Measurements from ENCODE around the gene SCD.

Gene SCD

DNA sequence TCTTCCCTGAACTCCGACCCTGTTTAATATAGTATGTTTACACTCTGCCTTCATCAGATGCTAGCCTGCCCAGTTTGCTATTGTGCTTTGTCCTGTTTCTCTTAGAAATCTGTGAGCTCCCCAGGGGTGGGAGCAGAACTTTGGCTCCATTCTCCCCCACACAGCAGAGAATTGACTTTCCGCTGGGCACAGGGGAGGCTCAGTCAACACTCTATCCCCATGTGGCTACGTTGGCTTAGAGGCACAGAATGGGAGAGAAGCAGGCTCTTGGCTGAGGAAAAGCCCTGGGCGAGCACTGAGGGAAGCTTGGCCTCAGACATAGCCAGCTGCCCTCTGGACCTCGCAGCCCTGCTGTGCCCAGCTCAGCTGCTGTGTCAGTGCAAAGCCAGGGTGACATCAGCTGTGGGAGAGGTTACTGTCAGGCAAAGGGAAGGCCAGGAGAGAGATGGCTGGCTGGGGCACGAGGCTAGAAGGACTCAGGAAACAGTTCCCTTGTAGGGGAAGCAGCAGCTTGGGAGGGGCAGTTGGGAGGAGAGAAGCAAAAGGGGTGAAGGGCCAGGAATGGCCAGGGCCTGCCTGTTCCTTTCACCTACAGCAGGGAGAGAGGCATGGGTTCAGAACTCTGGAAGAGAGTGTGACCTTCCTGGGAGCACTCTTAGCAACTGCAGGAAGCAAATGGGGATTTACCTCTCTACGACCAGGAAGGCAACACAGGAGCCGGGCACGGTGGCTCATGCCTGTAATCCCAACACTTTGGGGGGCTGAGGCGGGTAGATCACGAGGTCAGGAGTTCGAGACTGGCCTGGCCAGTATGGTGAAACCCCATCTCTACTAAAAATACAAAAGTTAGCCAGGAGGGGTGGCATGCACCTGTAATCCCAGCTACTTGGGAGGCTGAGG, 5.8 kb upstream of the SCD start:
- DNase-seq, result peak in 1 of 2 experiments; percentile 31

DNA sequence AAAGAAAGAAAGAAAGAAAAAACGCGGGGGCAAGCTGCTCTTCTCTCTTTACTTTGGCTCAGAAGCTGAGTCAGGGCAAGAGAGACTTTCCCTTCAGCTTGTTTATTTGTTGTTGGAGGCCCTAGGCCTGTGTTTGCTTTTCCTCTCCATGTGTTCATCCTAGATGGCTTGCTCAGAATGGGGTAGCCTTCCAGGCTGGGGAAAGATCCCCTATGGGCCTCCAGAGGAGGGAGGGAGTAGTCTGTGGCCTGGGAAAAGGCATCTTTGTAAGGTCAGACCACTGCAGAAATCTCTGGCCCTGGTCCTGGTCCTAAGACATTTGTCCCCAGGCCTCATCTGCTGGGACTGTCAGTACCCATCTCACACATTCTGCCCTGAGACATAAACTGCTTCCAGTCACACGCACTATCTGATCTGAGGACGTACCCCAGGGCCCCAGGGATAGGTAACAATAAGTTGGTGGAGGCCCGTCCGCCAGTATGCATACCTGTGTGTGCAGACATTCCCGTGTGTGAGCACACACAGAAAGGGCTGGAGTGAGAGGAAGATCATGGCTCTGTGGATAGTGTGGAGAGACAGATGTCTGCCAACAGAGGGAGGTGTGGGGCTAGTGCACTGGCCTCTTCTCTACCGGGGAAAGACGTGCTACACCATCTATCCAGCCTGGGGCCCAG, 4.9 kb upstream of the SCD start:
- peak; percentile 34 to 54 for DNase-seq

DNA sequence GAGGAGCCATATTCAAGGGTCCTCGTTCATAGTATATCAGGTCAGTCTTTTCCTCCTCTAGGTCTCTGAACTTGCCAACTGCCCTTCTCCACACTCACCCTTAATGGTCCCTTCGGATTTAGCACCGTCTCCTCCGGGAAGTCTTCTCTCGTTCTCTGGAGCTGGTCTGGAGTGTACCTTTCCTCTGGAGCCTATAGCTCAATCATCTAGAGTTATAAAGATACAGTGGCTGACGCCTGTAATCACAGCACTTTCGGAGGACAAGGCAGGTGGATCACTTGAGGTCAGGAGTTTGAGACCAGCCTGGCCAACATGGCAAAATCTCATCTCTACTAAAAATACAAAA, 4.4 kb upstream of the SCD start:
- no peak for DNase-seq

DNA sequence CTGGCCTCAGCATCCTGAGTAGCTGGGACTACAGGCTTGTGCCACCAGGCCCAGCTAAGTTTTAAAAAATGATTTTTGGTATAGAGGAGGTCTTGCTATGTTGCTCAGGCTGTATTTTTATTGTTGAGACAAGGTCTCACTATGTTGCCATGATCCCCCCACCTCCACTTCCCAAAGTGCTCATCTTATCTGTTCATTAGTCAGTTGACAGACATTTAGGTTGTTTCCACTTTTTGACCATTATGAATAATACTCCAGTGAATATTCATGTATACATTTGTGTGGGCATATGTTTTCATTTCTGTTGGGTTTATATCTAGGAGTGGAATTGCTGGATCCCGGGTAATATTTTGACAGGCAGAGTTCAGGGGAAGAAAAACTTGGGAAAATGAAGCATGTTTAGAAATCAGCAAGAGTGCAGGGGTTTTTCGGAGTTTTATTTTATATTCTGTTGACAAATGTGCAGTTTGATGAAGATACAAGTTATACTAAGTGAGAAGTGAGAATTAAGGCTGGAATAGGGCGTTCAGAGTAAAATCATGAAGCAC, 2.7 kb upstream of the SCD start:
- DNase-seq, result no peak

DNA sequence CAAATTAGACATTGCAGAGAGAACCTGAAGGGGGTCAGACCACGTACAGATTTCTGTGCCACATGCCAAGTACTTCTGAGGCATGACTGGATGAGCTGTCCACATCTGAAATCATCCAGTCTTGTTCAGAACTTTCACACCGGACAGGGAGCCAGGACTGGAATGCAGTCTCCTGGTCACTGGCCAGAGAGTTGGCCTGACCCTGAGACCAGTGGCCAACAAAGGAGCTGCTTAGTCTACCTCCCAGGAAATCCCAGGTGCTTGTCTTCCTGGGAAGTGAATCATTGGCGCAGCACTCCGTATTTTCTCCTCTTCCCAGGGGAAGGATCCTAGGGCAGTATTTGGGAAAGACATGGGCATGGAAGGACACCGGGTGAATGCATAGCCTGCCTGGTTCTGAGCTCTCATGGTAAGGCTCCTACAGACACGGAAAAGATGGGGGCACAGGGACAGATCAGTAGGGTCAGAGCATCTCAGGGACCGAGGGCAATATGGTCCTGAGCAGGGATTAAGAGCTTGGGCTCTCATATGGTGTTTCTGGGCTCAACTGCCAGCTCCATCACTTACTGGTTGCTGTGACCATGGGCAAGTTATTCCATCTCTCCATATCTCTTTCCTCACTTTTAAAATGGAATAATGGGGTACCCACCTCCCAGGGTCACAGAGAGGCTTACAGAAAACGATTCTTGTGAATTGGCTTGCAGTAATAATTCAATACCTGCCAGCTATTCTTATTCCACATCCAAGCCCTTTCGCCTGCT, 1.3 kb upstream of the SCD start:
- no peak for DNase-seq

DNA sequence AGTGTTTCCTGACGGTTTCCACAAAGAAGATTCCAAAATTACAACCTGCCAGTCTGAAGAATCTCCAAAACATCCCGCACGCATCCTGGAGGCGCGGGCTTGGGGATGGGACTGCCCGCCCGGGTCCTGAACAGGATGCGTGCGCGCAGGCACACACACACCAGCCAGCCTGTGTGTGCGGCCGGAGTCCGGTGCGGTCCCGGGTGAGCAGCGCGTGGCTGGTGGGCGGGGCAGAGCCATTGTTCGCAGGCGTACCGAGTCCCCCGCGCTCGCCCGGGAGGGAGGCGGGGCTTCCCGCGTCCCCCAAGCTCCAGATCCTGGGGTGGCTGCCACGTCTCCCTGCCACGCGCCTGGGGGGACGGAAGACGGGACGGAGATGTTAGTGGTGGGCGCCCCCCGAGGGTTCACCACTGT, 675 bp upstream of the SCD start:
- DNase-seq, result peak; percentile 19 to 30

DNA sequence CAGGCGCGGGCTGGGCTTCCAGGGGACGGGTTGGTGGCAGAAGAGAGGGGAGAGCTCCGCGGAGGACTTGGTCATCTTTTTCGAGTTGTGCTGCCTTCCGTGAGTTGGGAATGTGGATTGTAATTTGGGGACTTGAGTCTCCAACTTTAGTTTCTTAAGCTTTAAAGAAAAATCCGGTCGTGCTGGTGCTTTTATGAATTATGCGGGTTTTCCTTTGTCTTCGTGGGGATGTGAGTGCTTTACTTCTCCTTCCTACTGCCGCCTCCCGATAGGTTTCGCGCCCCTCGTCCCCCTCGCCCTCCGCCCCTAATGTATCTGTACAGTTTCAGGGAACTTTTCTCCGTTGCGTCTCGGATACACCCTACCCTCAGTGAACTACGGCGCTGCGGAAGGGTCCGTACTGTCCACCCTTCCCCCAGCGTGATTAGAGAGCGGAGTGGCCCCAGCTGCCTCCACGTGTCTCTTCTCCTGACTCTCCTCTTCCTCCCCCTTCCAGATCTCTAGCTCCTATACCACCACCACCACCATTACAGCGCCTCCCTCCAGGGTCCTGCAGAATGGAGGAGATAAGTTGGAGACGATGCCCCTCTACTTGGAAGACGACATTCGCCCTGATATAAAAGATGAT, 649 bp downstream of the SCD start:
- DNase-seq, result no peak

DNA sequence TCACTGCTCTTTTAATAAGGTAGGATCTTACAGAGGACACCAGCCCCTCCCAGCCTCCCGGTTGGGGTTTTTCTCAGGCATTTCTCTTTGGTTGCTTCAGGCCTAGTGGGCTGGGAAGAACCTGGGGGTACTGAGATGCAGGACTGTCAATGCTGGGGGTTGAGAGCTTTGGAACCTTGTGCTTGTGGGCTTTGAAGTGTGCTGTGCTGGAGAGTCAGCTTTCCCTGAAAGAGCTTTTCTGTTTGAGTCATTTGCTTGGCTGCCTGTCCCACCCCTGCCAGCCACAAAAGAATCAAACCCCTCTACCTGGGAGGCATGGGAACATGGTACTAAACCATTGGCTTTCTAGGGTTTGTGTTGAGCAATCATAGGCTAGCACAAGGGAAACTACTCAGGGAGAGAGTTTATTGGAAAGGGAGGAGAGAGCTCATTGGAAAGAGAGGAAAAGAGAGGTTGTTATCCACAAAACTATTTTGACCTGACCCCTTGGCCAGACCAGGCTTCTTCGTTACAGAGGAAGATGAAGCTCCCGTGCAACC, 1.4 kb downstream of the SCD start:
- no peak for DNase-seq

DNA sequence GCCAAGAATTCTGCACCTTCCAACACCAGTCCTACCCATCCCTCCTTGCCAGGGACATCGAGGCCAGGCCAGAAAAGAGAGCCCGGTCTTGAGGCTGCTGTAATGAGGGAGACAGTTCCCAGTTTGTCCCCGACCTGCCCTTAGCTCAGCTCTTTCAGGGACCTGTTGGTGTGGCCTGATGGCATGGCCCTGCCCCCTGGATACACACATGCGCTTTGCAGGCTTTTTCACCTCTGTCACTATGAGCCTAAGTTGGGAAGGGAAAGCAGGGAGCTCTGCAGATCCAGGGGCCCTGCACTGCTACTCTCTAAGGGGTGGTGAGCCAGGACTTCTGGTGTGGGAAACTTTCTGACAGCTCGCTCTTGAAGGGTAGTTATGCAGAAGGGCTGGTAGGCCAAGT, 2.1 kb downstream of the SCD start:
- no peak for DNase-seq

DNA sequence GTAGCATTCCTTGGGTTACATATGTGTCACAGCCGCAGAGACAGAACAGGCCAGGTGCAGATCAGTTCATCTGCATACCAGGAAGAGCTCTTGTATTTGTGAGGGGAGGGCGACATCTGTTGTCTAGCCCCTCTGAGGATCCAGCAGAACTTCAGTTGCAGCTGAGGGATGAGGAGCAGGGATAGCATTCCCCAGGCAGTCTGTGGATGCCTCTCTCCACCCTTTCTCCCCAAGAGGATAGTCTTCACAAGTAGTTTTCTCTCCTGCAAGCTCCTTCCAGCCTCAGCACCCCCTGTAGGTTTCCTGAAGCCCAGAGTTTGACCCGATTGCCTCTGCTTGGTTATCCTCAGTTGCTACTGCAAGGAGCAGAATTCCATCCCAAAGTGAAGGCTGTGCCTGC, 2.6 kb downstream of the SCD start:
- no peak for DNase-seq

DNA sequence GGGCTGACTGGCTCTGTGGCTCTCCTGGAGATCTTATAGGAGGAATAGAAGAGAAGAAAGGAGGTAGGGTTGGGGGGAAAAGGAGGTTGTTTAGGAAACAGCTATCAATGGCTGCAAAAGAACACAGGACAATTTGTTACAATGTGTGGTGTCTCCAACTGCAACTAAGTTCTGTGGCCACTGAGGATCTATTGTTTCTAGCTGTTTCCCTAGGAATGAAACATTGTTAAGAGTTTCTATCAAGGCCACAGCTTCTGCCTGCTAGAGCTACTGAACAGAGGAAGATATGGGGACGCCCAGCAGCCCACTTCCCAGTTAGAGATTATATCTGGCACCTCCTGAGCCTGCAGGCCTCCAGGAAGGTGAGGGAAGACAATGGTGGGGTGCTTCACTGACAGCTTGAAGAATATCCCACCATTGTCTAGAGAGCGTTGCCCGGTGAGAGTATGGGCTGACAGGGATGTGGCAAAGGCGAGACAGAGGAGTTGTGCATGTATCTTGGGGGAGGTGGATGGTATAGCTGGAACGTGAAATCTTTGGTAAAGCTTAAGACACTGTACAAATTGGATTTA, 4.0 kb downstream of the SCD start:
- no peak for DNase-seq

DNA sequence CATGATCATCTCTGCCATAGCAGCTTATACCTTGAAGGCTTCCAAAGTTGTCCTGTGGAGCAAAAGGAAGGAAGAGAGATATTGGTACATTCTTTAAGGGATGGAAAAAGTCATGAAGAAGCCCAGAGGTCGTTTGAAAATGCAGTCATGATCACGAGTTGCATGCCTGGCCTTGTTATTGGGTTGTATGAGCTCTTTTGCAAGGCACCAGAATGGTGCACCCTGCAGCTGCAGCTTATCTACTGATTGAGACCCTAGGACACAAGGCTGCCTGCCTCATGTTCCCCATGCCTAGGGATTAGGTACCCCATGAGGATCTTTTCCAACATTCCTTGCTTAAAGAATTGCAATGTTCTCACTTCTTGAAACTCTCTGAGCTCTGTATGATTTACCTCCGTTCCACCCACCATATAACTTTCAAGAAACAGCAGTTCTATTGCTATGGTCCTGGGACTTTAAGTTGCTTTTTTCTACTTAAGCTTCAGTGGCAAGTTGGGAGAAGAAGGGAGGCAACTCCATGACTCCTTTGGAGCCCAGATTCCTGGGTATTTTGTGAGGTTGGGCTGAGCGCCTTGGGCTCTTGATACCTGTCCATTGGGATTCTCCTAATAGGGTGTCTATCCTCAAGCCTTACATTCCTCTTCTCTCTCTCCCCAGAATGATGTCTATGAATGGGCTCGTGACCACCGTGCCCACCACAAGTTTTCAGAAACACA, 6.9 kb downstream of the SCD start:
- DNase-seq, result no peak

DNA sequence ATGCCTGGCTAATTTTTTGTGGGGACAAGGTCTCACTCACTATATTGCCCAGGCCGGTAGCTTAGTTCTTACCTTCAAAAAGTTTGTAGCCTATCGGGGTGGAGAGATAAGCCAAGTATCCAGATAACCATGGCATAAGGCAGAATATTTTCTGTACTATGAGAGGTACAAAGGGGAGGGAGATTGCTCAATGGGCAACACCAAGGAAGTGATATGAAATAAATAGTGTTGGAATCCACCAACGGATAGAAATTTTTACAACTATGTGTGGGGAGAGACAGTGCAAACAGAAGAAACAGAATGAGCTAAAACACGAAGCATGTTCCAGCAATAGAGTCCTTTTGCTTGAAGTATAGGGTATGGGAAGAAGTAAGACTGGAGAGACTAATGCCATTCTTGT, 8.1 kb downstream of the SCD start:
- no peak for DNase-seq

DNA sequence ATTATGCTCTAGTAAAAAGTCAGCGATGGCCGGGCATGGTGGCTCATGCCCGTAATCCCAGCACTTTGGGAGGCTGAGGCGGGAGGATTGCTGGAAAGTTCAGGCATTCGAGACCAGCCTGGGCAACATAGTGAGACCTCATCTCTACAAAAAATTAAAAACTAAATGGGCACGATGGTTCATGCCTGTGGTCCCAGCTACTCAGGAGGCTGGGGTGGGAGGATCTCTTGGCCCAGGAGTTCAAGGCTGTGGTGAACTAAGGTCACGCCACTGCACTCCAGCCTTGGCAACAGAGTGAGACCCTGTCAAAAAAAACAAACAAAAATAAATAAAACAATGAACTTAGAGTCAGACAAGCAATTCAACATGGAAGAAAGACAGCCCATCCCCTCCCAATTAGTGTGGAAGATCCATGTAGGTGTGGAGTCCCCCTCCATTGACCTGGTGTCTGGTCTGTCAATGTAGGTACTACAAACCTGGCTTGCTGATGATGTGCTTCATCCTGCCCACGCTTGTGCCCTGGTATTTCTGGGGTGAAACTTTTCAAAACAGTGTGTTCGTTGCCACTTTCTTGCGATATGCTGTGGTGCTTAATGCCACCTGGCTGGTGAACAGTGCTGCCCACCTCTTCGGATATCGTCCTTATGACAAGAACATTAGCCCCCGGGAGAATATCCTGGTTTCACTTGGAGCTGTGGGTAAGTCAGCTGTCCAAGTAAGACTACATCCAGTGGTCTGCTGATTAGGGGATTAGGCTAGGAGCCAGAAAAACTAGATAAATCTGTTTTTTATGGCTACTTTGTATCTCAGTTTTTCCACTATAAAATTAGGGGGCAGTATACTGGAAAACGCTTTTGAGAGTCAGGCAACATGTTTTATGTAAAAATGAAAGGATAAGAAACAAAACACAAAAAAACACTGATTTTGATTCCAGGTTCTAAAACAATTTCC, 9.3 kb downstream of the SCD start:
- DNase-seq, result no peak

DNA sequence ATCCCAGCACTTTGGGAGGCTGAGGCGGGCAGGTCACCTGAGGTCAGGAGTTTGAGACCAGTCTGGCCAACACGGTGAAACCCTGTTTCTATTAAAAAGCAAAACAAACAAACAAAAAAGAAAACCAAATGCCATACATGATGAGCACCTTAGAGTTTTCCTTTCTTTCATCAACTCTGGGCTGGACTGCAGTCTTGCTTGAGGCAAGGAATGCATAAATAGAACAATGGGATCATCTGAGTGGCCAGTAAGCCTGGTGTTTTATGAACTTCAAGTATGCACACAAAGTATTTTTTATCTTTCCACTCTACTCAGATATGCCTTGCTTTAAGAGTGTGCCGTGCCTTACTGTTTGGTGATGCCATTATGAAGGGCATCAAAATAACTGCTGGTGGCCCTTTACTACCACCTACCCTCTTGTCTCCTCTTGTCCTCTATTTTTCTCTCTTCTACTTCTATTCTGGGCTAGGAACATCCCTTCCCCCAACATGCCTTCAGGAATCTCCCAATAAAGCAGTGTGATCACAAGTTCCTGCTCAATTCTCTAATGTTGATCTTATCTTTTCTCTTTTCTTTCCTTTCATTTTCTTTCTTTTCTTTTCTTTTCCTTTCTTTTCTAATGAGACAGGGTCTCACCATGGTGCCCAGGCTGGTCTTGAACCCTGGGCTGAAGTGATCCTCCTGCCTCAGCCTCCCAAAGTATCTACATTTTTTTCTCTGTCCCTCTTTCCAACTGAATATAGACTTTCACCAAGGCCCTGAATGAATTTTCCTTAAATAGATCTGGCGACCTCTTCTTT, 10.2 kb downstream of the SCD start:
- DNase-seq, result no peak

DNA sequence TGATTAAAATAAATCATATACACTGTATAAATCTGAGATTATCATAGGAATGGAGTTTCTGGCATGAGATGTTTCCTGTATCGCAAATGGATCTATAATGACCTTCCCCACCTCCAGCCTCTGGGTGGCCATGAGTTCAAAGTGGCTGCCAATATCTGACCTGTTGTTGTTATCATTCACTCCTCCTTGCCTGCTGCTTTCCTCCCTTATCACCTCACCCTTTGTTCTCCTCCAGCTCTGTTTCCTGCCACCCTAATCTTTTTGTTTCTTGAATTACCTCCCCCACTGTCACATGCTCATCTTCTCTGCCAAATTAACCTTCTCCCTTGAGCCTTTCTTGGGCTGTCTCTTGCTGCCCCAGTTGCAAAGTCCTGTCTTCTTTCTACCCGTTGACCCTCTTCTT, 12.0 kb downstream of the SCD start:
- no peak for DNase-seq

DNA sequence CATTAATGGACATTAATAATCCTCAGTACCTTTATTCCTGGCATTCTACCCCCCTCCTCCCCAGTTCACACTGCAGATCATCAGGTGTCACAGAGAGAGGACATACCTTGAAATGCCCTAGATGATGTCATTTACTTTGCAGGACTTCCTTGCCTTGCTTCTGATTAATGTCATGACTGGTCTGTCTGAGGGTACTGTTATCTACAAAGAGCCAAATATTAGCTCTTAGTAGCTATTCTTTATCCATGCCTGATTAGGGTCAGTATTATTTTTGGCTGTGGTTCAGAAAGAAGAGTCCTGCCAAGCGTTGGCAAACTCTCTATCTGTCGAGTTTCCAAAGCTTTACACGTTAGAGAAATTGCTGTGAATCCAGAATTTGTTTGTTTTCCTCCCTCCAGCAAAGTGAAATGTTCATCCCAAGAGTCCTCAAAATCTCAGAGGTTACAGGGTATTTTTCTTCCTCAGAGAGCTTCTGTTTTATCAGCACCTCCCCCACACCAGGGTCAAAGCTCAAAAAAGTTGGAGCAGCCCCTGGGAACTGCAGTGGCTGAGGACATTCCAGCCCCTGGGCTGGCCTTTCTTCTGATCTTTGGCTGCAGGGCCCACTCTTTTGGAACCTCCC, 12.6 kb downstream of the SCD start:
- DNase-seq, result no peak

DNA sequence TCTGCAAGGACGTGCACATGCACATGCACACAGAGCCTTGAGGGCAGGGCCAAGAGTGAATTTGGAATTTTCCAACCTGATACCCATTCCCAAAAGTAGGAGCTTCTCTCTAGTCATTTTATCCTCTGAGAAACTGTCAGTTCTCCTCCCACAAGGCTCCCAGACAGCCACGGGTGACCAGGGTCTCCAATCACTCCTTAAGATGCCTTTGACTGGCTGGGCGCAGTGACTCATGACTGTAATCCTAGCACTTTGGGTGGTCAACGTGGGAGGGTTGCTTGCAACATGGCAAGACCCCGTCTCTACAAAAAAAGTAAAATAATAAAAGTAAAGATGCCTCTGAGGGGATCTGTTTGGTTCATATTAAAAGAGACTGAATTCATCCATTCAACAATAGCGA, 13.2 kb downstream of the SCD start:
- no peak for DNase-seq
